ENCODE data around the gene BICDL2.

Gene BICDL2

GRCh38 chr16:3010510-3010909 is 26.2 kb downstream of the BICDL2 start:
- no peak for DNase-seq (ENCODE audit: low read depth)

- DNase-seq (ENCODE audit: low read depth): no peak
Observed at GRCh38 chr16:3009568-3010390, 27.0 kb downstream of the BICDL2 start.

- DNase-seq (ENCODE audit: low read depth): no peak
Observed at GRCh38 chr16:3008690-3009037, 28.1 kb downstream of the BICDL2 start.

- DNase-seq (ENCODE audit: low read depth): no peak
Observed at GRCh38 chr16:3007957-3008689, 28.6 kb downstream of the BICDL2 start.

- DNase-seq (ENCODE audit: low read depth): no peak
Observed at GRCh38 chr16:3007059-3007956, 29.4 kb downstream of the BICDL2 start.

GRCh38 chr16:3004781-3005284 is 31.9 kb downstream of the BICDL2 start:
- DNase-seq (ENCODE audit: low read depth): no peak

GRCh38 chr16:3004319-3004718 is 32.4 kb downstream of the BICDL2 start:
- no peak for DNase-seq (ENCODE audit: low read depth)

GRCh38 chr16:3003582-3004270 is 33.0 kb downstream of the BICDL2 start:
- peak; percentile 88 for DNase-seq (ENCODE audit: low read depth)

- DNase-seq (ENCODE audit: low read depth): no peak
Observed at GRCh38 chr16:3001316-3001715, 35.4 kb downstream of the BICDL2 start.

- no peak for DNase-seq (ENCODE audit: low read depth)
Observed at GRCh38 chr16:3000540-3000939, 36.2 kb downstream of the BICDL2 start.

GRCh38 chr16:2999929-3000328 is 36.8 kb downstream of the BICDL2 start:
- no peak for DNase-seq (ENCODE audit: low read depth)

GRCh38 chr16:2996298-2996697 is 40.4 kb downstream of the BICDL2 start:
- no peak for DNase-seq (ENCODE audit: low read depth)

- no peak for DNase-seq (ENCODE audit: low read depth)
Observed at GRCh38 chr16:2992383-2993081, 44.2 kb downstream of the BICDL2 start.

GRCh38 chr16:2991566-2992261 is 45.0 kb downstream of the BICDL2 start:
- no peak for DNase-seq (ENCODE audit: low read depth)

- no peak for DNase-seq (ENCODE audit: low read depth)
Observed at GRCh38 chr16:2990891-2991290, 45.9 kb downstream of the BICDL2 start.

GRCh38 chr16:2988590-2989099 is 48.1 kb downstream of the BICDL2 start:
- no peak for DNase-seq (ENCODE audit: low read depth)

- no peak for DNase-seq (ENCODE audit: low read depth)
Observed at GRCh38 chr16:2987833-2988232, 48.9 kb downstream of the BICDL2 start.

GRCh38 chr16:2987286-2987685 is 49.5 kb downstream of the BICDL2 start:
- no peak for DNase-seq (ENCODE audit: low read depth)

- no peak for DNase-seq (ENCODE audit: low read depth)
Observed at GRCh38 chr16:2986623-2987188, 50.0 kb downstream of the BICDL2 start.

GRCh38 chr16:2985893-2986355 is 50.8 kb downstream of the BICDL2 start:
- DNase-seq (ENCODE audit: low read depth): no peak
